ENCODE data around the gene GRB14.

Gene GRB14

DNA sequence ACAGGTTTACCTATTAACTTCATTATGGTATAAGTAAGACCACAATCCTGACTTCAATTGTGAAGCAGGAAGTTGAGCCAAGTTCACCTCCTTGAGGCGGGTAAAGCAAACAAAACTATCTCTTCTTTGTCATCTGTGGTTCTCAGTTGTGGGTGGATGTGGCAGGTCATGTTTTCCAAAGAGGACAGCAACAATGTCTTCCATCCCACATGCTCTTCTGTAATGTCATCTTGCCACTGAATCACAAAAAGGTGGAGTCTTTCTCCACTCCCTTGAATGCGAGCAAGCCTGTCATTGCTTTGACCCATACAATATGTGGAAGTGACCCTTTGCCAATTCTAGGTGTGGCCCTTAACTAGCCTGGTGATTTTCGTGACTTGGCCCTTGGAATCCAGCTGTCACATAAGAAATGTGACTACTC lies 98.7 kb downstream of the GRB14 start:
- no peaks in the 10 kb centered on the region for H3K36me3 ChIP-seq (replicated peaks; ENCODE audit: insufficient read depth, low read length)
- no peak overlapping the region for H2AFZ ChIP-seq (ENCODE audit: low read length)
- H3F3A ChIP-seq (ENCODE audit: insufficient read depth, low read length) = no peaks in the 10 kb centered on the region
- no peak for TF ChIP-seq EZH2 (optimal IDR thresholded peaks at IDR 0.05; ENCODE audit: low read depth, low read length)
- TF ChIP-seq EZH2phosphoT487 (IDR thresholded peaks at IDR 0.05; ENCODE audit: low read length) = no peak
- TF ChIP-seq, protein P1, sequence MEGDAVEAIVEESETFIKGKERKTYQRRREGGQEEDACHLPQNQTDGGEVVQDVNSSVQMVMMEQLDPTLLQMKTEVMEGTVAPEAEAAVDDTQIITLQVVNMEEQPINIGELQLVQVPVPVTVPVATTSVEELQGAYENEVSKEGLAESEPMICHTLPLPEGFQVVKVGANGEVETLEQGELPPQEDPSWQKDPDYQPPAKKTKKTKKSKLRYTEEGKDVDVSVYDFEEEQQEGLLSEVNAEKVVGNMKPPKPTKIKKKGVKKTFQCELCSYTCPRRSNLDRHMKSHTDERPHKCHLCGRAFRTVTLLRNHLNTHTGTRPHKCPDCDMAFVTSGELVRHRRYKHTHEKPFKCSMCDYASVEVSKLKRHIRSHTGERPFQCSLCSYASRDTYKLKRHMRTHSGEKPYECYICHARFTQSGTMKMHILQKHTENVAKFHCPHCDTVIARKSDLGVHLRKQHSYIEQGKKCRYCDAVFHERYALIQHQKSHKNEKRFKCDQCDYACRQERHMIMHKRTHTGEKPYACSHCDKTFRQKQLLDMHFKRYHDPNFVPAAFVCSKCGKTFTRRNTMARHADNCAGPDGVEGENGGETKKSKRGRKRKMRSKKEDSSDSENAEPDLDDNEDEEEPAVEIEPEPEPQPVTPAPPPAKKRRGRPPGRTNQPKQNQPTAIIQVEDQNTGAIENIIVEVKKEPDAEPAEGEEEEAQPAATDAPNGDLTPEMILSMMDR (IDR thresholded peaks at IDR 0.05; ENCODE audit: low read length) = no peak
- no peaks in the 10 kb centered on the region for H3K9me3 ChIP-seq (replicated peaks; ENCODE audit: insufficient read depth, low read length)
- H3K4me3 ChIP-seq (ENCODE audit: low read length) = no peak overlapping the region
- DNase-seq = no peak
- H3K4me1 ChIP-seq (ENCODE audit: low read length) = no peaks in the 10 kb centered on the region
- H3K4me2 ChIP-seq (ENCODE audit: low read depth, low read length) = no peak overlapping the region
- no peaks in the 10 kb centered on the region for H3K9me2 ChIP-seq (replicated peaks; ENCODE audit: insufficient read depth, low read length)
- no peaks in the 10 kb centered on the region for H3K79me2 ChIP-seq (ENCODE audit: low read length)
- H4K20me1 ChIP-seq (ENCODE audit: insufficient read depth, low read length) = no peaks in the 10 kb centered on the region
- H3K27me3 ChIP-seq (replicated peaks; ENCODE audit: insufficient read depth, low read length) = no peaks in the 10 kb centered on the region
- H3K9ac ChIP-seq (ENCODE audit: low read length) = no peak overlapping the region
- no peak overlapping the region for H3K27ac ChIP-seq (ENCODE audit: low read length)

DNA sequence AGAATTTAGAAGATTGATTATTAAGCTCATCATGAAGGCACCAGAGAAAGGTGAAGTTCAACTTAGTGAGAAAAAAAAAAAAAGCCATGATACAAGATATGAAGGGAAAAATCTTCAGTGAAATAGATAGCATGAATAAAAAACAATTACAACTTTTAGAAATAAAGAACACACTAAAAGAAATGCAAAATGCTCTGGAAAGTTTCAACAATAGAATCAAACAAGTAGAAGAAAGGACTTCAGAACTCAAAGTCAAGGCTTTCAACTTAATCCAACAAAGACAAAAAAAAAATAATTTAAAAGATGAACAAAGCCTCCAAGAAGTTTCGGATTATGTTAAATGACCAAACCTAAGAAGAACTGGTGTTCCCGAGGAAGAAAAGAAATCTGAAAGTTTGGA lies 105.5 kb downstream of the GRB14 start:
- Histone ChIP-seq H3K27ac (ENCODE audit: low read length) (no peak overlapping the region), H3K9me2 (replicated peaks; ENCODE audit: insufficient read depth, low read length) (no peaks in the 10 kb centered on the region), H3K4me1 (ENCODE audit: low read length) (no peaks in the 10 kb centered on the region), H3K79me2 (ENCODE audit: low read length) (no peaks in the 10 kb centered on the region), H3F3A (ENCODE audit: insufficient read depth, low read length) (no peaks in the 10 kb centered on the region), H3K9ac (ENCODE audit: low read length) (no peak overlapping the region), H3K36me3 (replicated peaks; ENCODE audit: insufficient read depth, low read length) (no peaks in the 10 kb centered on the region), H4K20me1 (ENCODE audit: insufficient read depth, low read length) (no peaks in the 10 kb centered on the region), H3K4me3 (ENCODE audit: low read length) (no peak overlapping the region), H2AFZ (ENCODE audit: low read length) (no peak overlapping the region), H3K4me2 (ENCODE audit: low read depth, low read length) (no peak overlapping the region), H3K27me3 (replicated peaks; ENCODE audit: insufficient read depth, low read length) (no peaks in the 10 kb centered on the region), H3K9me3 (replicated peaks; ENCODE audit: insufficient read depth, low read length) (no peaks in the 10 kb centered on the region)
- TF ChIP-seq EZH2phosphoT487 (IDR thresholded peaks at IDR 0.05; ENCODE audit: low read length) (no peak), EZH2 (optimal IDR thresholded peaks at IDR 0.05; ENCODE audit: low read depth, low read length) (no peak)
- TF ChIP-seq, protein P1 (IDR thresholded peaks at IDR 0.05; ENCODE audit: low read length) = no peak
- no peak for DNase-seq

DNA sequence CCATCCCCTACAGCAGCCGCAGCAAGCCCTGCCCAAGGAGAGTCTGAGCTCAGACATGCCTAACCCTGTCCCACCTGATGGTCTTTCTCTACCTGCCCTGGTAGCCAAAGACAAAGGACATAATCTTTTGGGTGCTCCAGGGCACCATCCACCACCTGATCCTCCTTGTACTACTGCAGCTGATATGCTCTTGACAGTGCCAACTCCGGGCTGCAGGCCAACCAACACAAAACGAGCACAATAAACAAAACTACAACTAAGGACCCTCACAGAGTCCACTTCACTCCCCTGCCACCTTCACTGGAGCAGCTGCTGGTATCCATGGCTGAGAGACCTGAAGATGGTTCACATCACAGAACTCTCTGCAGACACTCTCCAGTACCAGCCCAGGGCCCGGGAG lies 106.3 kb downstream of the GRB14 start:
- Histone ChIP-seq H3K4me2 (ENCODE audit: low read depth, low read length) (no peak overlapping the region), H3K27me3 (replicated peaks; ENCODE audit: insufficient read depth, low read length) (no peaks in the 10 kb centered on the region), H3K36me3 (replicated peaks; ENCODE audit: insufficient read depth, low read length) (no peaks in the 10 kb centered on the region), H3K4me1 (ENCODE audit: low read length) (no peaks in the 10 kb centered on the region), H2AFZ (ENCODE audit: low read length) (no peak overlapping the region), H3K9ac (ENCODE audit: low read length) (no peak overlapping the region), H3K79me2 (ENCODE audit: low read length) (no peaks in the 10 kb centered on the region), H3K9me3 (replicated peaks; ENCODE audit: insufficient read depth, low read length) (no peaks in the 10 kb centered on the region), H3K4me3 (ENCODE audit: low read length) (no peak overlapping the region), H3K27ac (ENCODE audit: low read length) (no peak overlapping the region), H3F3A (ENCODE audit: insufficient read depth, low read length) (no peaks in the 10 kb centered on the region), H3K9me2 (replicated peaks; ENCODE audit: insufficient read depth, low read length) (no peaks in the 10 kb centered on the region), H4K20me1 (ENCODE audit: insufficient read depth, low read length) (no peaks in the 10 kb centered on the region)
- TF ChIP-seq, protein P1 (IDR thresholded peaks at IDR 0.05; ENCODE audit: low read length) = no peak
- TF ChIP-seq EZH2phosphoT487 (IDR thresholded peaks at IDR 0.05; ENCODE audit: low read length) (no peak), EZH2 (optimal IDR thresholded peaks at IDR 0.05; ENCODE audit: low read depth, low read length) (no peak)
- DNase-seq = no peak

All from MM.1S (cell line).